Measurements from ENCODE around the gene RPL10A.

The RPL10A gene

GRCh38 chr6:35476004-35476403, 7.8 kb downstream of the RPL10A start:
- no peak for DNase-seq (ENCODE audit: low spot score)

DNA sequence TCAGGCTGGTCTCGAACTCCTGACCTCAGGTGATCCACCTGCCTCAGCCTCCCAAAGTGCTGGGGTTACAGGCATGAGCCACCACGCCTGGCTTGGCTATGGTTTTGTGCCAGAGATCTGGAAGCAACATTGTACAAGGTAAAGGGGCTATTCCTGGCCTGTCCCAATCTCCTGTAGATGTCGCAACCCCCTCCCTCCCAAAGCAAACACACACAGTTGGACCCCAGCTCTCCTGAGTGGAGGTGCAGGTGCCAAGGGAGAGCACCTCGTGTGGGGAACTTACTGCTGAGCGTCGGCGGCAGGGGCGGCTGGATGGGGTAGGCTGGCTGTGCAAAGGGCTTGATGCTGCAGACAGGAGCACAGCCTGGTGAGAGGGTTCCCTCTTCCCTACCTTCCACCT, 8.8 kb downstream of the RPL10A start:
- DNase-seq (ENCODE audit: low spot score), result no peak

DNA sequence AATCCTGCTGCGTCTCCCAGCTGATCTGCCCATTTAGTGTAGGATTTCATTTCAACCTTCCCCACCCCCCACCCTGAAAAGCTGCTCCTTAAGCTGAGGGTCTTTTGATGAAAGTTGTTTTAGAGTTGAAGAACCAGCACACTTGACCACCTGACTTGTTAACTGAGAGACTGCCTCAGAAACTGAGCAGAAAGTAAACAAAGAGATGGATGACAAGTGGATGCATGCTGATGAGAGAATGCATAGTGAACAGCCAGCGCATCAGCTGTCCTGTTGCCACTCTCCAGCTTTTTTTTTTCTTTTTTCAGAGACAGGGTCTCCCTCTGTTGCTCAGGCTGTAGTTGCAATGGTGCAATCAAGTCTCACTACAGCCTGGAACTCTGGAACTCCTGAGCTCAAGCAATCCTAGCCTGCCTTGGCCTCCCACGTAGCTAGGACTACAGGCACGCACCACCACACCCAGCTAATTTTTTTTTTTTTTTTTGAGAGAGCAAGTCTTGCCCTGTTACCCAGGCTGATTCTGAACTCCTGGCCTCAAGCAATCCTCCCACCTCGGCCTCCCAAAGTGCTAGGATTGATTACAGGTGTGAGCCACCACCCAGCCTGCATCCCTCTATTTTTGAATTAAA, 9.5 kb downstream of the RPL10A start:
- no peak for DNase-seq (ENCODE audit: low spot score)

DNA sequence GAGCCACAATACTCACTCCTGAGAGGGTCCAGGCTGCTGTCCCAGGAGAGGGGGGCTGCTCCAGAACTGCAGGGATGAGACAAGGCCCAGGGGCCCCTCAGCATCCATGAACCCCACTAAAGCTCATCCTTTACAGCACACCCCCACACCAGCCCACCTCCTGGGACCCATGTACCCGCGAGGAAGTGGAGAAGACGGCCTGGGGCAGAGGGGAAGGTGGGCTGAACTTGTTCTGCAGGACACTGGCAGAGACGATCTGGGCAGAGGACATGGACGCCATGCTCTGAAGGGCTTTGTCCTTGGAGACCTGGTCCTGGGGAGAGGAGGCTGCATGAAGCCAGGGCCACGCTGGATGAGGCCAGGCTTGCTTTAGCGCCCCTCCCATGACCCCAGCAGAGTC, 10.1 kb downstream of the RPL10A start:
- DNase-seq (ENCODE audit: low spot score), result no peak

DNA sequence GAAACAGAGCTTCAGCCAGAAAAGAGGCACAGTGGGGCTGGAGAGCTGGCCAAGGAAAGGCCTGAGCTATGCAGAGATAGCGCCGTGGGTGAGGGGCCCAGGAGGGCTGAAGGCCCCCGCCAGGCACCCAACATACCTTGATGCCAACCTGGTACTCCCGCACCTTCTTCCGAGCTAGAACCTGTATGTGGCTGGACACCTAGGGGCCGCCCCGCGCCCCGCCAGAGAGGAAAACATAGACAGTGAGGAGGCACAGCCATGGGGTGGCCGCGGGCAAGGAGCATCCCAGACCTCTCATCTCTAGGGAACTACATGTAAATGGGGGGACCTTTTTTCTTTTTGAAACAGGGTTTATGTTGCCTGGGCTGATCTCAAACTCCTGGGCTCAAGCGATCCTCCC, 12.0 kb downstream of the RPL10A start:
- DNase-seq (ENCODE audit: low spot score), result no peak

DNA sequence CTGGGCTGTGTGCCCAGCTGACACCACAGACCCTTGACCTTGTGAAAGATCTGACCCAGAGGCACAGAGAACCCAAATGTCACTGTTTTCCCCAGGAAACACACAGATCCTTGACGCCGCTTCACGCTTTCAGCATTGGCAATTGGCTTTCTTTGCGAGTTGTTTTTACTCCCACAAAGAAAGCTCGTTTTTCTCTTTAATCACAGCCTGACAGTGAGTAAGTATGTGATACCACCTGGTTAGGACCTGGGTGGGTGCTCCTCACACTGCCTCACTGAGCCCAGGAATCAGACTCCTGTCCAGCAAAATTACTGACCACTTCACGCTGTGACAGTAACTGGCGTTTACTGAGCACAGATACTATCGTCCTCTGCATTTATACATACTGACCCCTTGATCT, 13.0 kb downstream of the RPL10A start:
- no peak for DNase-seq (ENCODE audit: low spot score)

DNA sequence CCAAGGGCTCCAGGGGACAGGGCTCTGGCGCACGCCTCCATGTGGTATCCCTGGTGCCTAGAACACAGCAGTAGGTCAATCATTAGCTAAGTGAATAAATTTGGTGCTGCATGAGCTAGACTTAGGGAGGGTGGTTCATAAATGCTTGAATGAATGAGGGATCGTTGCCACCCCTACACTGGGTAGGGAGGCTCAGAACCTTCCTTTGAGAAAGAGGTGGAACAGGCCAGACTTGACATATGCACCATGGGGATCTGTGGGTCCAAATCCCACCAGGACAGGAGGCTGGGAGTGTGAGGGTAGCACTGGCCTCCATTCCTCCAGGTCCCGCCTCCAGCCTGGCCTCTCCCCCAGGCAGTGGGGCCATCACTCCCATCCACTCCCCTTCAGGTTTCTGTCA, 14.9 kb downstream of the RPL10A start:
- DNase-seq (ENCODE audit: low spot score), result no peak

- no peak for DNase-seq (ENCODE audit: low spot score)
Observed at GRCh38 chr6:35483490-35483889, 15.3 kb downstream of the RPL10A start.

GRCh38 chr6:35483893-35484645, 15.9 kb downstream of the RPL10A start:
- DNase-seq (ENCODE audit: low spot score), result no peak

- DNase-seq (ENCODE audit: low spot score), result peak; percentile 77
Observed at GRCh38 chr6:35484921-35485392, 16.8 kb downstream of the RPL10A start.

DNA sequence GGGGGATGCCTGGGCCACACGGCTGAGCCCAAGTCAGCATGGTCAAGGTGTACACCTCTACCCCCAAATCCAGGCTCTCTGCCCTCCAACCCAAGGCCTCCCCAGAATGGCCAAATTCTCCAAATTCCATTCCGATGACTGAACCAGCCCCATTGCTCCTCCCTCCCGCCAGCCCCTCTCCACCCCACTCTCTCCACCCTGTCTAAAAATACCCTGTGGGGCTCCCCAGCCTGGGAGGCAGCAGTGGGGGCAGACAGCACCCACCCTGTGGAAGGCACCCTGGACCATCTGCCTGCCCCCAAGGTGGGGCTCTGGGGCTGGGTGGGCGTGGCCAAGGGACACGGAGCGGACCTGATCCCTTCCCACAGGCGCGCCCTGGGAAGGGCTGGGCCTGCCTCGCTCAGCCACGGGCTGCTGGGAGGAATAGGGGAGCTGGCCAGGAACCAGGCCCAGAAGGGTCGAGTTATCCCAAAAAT, 17.2 kb downstream of the RPL10A start:
- peak; percentile 55 for DNase-seq (ENCODE audit: low spot score)

GRCh38 chr6:35486005-35486925, 18.1 kb downstream of the RPL10A start:
- peak; percentile 43 for DNase-seq (ENCODE audit: low spot score)

- no peak for DNase-seq (ENCODE audit: low spot score)
Observed at GRCh38 chr6:35487658-35488516, 19.7 kb downstream of the RPL10A start.

DNA sequence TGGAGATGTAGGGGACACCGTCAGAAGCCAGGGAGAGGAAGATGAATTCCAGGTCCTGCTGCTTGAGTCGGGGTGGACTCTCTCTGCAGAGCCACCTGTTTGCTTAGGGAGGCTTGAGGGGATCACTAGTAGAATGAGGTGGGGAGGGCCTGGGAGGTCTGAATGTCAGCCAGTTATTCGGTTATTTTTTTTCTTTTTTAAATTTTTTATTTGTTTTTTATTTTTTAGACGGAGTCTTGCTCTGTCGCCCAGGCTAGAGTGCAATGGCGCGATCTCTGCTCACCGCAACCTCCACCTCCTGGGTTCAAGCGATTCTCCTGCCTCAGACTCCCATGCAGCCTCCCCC, 20.3 kb downstream of the RPL10A start:
- DNase-seq (ENCODE audit: low spot score), result no peak

DNA sequence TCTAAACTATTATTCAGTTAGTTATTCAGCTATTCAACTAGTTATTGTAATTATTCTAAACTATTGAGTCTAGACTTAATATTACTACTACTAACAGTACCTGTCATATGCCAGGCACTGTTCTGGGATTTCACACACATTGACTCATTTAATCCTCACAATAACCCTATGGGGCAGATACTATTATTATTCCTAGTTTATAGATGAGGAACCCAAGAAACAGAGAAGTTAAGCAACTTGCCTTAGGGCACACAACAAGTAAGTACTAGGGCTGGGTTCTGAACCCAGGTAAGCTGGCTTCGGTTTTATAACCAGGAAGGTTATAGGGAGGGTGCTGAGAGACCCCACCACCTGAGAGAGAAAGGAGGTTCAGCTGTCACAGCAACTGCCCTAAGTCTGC, 20.9 kb downstream of the RPL10A start:
- DNase-seq (ENCODE audit: low spot score), result no peak

DNA sequence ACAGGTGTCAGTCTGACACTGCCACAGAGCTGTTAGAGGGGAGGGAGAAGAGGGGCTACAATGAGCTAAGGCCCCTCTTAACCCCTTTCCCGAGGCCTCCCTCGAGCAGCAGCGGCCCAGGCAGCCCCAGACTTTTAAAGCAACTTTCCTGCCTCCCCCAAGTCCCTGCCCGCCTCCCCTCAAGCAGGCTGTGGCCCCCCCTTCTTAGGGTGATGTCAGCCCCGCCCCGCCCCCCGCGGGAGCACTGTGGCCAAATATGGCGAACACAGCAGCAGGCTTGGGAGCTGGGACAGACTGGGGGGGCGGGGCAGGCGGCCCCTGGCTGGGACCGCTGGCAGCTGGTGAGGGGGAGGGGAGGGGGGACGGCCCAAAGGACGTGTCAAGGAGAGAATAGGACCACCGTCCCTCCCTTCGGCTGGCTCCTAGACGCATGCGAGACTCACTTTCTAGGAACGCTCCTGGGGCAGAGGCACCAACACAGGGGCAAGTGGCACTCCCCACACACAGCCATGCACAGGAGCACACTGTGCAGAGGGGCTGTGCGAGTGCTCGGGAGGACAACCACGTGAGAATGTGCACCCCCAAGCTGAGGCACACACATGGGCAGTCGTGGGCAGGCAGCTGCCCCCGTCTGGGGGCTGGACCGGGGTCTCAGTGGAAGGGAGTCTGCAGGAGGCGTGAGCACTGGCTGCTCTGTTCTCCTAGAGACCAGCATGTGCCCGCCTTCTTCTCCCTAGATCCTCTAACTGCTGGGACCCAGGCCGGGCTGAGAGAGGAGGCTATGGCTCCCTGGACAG, 22.0 kb downstream of the RPL10A start:
- DNase-seq (ENCODE audit: low spot score), result no peak

- no peak for DNase-seq (ENCODE audit: low spot score)
Observed at GRCh38 chr6:35490821-35491557, 22.8 kb downstream of the RPL10A start.

GRCh38 chr6:35491558-35492257, 23.5 kb downstream of the RPL10A start:
- DNase-seq (ENCODE audit: low spot score), result no peak

DNA sequence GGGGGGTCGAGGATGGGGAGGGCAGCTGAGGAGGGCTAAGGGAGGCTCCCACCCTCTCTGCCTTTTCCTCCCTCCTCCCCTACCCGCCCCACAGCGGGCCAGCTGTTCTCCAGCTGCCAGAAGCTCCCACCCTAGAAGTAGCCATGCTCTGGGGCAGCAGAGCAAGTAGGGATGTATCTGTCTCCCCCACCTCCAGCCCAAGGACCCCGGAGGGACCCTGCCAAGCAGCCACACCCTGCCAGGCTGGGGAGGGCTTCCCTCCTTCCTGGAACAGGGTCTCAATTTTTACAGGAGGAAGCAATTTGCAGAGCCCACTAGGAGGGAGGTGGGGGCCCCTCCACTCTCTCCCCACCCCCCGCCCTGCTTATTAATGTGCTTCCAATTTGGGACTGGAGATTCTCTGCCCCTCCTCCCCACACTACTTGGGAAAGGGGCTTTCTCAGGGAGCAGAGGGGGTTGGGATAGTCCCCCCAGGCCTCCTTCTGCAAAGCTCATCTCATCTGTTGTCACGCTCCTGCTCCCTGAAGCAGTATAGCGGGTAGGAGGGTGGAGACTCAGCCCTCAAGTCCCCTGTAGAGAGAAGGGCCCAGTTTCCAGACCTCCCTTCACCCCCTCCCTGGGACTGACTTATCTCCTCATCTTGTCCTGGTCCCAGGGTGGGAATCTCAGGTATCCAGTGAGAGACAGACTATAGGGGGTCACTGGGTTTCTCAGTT, 24.2 kb downstream of the RPL10A start:
- no peak for DNase-seq (ENCODE audit: low spot score)

Data from kidney tubule cell (primary cell).